ENCODE measurements around the gene RPH3AL. TPM values are rescaled to one million over a fixed set of nuclear protein-coding genes. Genes with fewer than 3 reads are reported as not detected.

RPH3AL gene
- total RNA-seq: not detected

GRCh38 chr17:352421-353212, at the start of gene RPH3AL:
Gene RPH3AL (minus strand): TSS chr17:352807. CDS start chr17:327543, 25,264 bp downstream.
- DNase-seq: no peak

- no peak for DNase-seq
Observed at GRCh38 chr17:400257-400656, 47.6 kb upstream of the RPH3AL start.

- DNase-seq: no peak
Observed at GRCh38 chr17:396788-397187, 44.2 kb upstream of the RPH3AL start.

GRCh38 chr17:395974-396373, 43.4 kb upstream of the RPH3AL start:
- DNase-seq: no peak

- DNase-seq: no peak
Observed at GRCh38 chr17:395179-395578, 42.6 kb upstream of the RPH3AL start.

- no peak for DNase-seq
Observed at GRCh38 chr17:394718-395095, 42.1 kb upstream of the RPH3AL start.

GRCh38 chr17:393806-394717, 41.5 kb upstream of the RPH3AL start:
- DNase-seq: no peak

- no peak for DNase-seq
Observed at GRCh38 chr17:391850-392249, 39.2 kb upstream of the RPH3AL start.

GRCh38 chr17:390025-390424, 37.4 kb upstream of the RPH3AL start:
- DNase-seq: no peak

- no peak for DNase-seq
Observed at GRCh38 chr17:388087-388486, 35.5 kb upstream of the RPH3AL start.

GRCh38 chr17:386141-386876, 33.7 kb upstream of the RPH3AL start:
- DNase-seq: peak; percentile 48

GRCh38 chr17:385836-386140, 33.2 kb upstream of the RPH3AL start:
- no peak for DNase-seq

GRCh38 chr17:385178-385835, 32.7 kb upstream of the RPH3AL start:
- no peak for DNase-seq

GRCh38 chr17:384622-385177, 32.1 kb upstream of the RPH3AL start:
- DNase-seq: no peak

GRCh38 chr17:383771-384621, 31.4 kb upstream of the RPH3AL start:
- no peak for DNase-seq

GRCh38 chr17:382644-383533, 30.3 kb upstream of the RPH3AL start:
- DNase-seq: no peak

GRCh38 chr17:381941-382643, 29.5 kb upstream of the RPH3AL start:
- no peak for DNase-seq

GRCh38 chr17:381516-381915, 28.9 kb upstream of the RPH3AL start:
- DNase-seq: no peak

GRCh38 chr17:379531-380465, 27.2 kb upstream of the RPH3AL start:
- DNase-seq: no peak
